Cardiac muscle cell (in vitro differentiated cells and primary cell): Measurements from ENCODE around the gene DDX24. TPM values are rescaled to one million over a fixed set of nuclear protein-coding genes. Genes with fewer than 3 reads are reported as not detected.

Experiments
- DNase-seq, 2 donors: peaks; one replicate each; pipeline versions ENCODE4 v3.0.0 to v3.0.0-alpha.2; 2010 to 2017; ENCODE audit warnings: low read depth in 1 of 2, low spot score in 1 of 2
- H3K27ac ChIP-seq: fragments of 200-600 bp; sonication (generic); 2 replicates; pipeline ENCODE4 v1.5.1; 2016
- H3K27me3 ChIP-seq: fragments of 200-600 bp; sonication (generic); 2 replicates; pipeline ENCODE4 v1.6.0; 2016; ENCODE audit warnings: control low read depth
- H3K36me3 ChIP-seq: fragments of 200-600 bp; sonication (generic); 2 replicates; pipeline ENCODE4 v1.5.1; 2016; ENCODE audit warnings: control low read depth
- H3K4me1 ChIP-seq: fragments of 200-600 bp; sonication (generic); 2 replicates; pipeline ENCODE4 v1.8.1; 2017; ENCODE audit warnings: low read depth, mild to moderate bottlenecking, mixed run types
- H3K4me3 ChIP-seq: fragments of 200-600 bp; sonication (generic); 2 replicates; pipeline ENCODE4 v1.5.1; 2016; ENCODE audit warnings: mild to moderate bottlenecking
- H3K9me3 ChIP-seq: fragments of 200-600 bp; sonication (generic); 2 replicates; pipeline ENCODE4 v1.5.1; 2017; ENCODE audit warnings: low read depth, mild to moderate bottlenecking, control low read depth
- polyA plus RNA-seq: library from polyadenylated mRNA; unstranded; fragments of >200 nt; fragmentation: Nextera tagmentation; extraction: Ambion mirVana; gene quantifications from 2 replicates; pipeline ENCODE4 v1.2.1, GENCODE V29; 2016
- total RNA-seq: library from RNA; depleted of rRNA; stranded (reverse); fragments of >200 nt; gene quantifications from 2 replicates; pipeline ENCODE4 v1.2.3, GENCODE V29; 2016
- TF ChIP-seq, protein P1 (sequence below): IDR thresholded peaks from 2 replicates; pipeline ENCODE4 v1.5.1; 2012; ENCODE audit warnings: low read depth, mild to moderate bottlenecking, low read length

The DDX24 gene
- total and polyA plus RNA-seq, 2 experiments from 2014 or later, result 188 to 227 TPM

DNA sequence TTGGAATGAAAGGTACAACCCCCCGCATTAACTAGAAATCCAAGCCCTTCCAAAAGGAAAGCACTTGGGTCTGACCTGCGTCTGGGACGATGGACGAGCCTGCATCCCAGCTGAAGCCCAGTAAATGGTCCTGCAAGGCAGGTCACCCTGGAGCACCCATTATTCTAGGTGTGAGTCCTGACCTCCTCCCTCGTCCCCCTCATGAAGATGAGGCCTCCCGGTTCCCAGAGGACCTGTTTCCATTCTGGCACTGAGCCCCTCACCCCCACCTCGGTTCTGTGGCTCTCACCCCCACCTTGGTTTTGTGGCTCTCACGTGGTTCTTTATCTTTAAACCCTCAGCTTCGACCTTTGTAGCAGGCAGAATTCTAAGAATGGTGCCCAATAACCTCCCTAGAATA, 36.9 kb upstream of the DDX24 start:
- Histone ChIP-seq H3K9me3 (no peaks in the 10 kb centered on the region), H3K27me3 (no peaks in the 10 kb centered on the region), H3K4me1 (no peaks in the 10 kb centered on the region), H3K27ac (no peak overlapping the region), H3K4me3 (no peak overlapping the region), H3K36me3 (no peaks in the 10 kb centered on the region)
- no peak for DNase-seq
- TF ChIP-seq, protein P1, sequence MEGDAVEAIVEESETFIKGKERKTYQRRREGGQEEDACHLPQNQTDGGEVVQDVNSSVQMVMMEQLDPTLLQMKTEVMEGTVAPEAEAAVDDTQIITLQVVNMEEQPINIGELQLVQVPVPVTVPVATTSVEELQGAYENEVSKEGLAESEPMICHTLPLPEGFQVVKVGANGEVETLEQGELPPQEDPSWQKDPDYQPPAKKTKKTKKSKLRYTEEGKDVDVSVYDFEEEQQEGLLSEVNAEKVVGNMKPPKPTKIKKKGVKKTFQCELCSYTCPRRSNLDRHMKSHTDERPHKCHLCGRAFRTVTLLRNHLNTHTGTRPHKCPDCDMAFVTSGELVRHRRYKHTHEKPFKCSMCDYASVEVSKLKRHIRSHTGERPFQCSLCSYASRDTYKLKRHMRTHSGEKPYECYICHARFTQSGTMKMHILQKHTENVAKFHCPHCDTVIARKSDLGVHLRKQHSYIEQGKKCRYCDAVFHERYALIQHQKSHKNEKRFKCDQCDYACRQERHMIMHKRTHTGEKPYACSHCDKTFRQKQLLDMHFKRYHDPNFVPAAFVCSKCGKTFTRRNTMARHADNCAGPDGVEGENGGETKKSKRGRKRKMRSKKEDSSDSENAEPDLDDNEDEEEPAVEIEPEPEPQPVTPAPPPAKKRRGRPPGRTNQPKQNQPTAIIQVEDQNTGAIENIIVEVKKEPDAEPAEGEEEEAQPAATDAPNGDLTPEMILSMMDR, result no peak

DNA sequence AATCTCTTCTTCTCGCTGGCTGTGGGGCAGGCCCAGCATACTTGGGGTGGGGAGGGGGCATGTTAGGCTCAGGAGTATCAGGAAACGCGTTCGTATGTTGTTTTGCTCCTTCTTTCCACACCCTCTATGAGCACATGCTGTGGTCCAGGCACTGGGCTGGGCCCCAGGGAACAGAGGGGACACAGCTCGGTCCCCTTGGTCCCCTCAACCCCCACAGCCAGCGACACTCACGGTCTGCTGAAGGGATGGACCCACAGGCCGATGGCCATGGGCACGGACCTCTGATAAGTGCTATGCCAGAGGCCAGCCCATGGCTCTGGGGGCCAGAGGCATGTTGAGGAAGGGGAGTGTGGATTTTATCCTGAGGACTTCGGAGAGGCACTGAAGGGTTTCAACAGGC, 35.7 kb upstream of the DDX24 start:
- Histone ChIP-seq H3K36me3 (no peaks in the 10 kb centered on the region), H3K4me3 (no peak overlapping the region), H3K27ac (no peak overlapping the region), H3K9me3 (no peaks in the 10 kb centered on the region), H3K27me3 (no peaks in the 10 kb centered on the region), H3K4me1 (no peaks in the 10 kb centered on the region)
- no peak for DNase-seq
- TF ChIP-seq, protein P1, result no peak

DNA sequence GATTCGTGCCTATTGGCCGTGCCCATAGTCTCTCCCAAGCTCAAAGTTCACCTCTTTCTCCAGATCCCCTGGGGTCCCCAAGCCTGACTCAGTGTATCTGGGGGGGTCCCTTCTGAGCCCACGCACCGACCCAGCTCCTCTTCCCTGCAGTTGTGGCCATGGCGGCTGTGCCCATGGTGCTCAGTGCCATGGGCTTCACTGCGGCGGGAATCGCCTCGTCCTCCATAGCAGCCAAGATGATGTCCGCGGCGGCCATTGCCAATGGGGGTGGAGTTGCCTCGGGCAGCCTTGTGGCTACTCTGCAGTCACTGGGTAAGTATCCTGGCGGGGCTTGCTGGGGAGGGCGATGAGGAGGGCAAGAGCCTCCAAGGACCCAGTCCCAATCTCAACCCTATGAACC, 34.6 kb upstream of the DDX24 start:
- Histone ChIP-seq H3K36me3 (no peaks in the 10 kb centered on the region), H3K27me3 (no peaks in the 10 kb centered on the region), H3K4me1 (no peaks in the 10 kb centered on the region), H3K4me3 (no peak overlapping the region), H3K9me3 (no peaks in the 10 kb centered on the region), H3K27ac (no peak overlapping the region)
- DNase-seq, result no peak
- TF ChIP-seq, protein P1, result no peak

DNA sequence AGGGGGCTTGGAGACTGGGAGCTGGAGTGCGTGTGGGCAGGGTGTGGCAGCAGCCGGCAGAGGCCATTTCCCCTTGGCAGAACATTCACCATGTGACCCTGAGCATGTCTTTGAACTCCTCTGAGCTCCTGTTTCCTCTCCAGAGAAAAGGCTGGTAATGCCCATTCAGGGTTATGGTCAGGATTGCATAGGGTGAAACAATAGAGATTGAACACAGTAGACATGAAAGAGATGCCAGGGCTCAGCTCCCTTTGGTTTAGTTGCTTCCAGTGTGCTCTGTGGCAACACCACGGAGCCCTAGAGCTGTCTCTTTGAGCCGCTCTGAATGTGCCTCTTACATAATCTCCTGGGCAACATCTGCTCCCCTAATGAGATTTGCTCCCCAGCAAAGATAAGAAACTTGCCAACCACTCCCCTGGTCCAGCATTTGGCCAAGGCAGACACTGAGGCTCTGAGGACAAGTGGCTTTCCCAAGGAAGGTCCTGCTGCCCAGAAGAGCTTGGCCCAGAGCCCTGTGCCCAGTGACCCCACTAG, 34.1 kb upstream of the DDX24 start:
- TF ChIP-seq, protein P1, result no peak
- no peaks in the 10 kb centered on the region for H3K9me3 ChIP-seq
- H3K27me3 ChIP-seq, result no peaks in the 10 kb centered on the region
- DNase-seq, result peak in 1 of 2 donors; percentile 38
- no peak overlapping the region for H3K4me3 ChIP-seq
- H3K27ac ChIP-seq, result no peak overlapping the region
- H3K4me1 ChIP-seq, result no peaks in the 10 kb centered on the region
- H3K36me3 ChIP-seq, result no peaks in the 10 kb centered on the region

DNA sequence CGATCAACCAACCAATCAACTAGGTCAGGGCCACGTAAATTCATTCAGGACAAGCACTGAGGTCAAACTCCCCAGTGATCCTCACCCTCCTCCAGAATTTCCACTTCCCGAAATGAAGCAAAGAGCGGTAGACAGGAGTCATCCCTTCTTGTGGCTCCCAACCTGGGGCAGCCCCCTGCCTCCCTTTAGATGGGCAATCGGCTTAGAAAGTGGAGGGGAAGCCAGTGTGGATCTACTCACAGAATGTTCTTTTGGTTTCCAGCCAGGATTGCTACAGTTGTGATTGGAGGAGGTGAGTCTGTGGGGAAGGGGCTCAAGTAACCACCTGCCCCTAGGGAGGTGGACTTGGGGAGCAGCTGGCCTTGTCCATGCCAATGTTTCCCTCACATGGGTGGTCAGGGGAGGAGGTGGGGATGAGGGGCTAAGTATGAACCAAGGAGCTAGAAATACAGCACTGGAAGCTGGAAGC, 33.6 kb upstream of the DDX24 start:
- TF ChIP-seq, protein P1, result no peak
- Histone ChIP-seq H3K9me3 (no peaks in the 10 kb centered on the region), H3K4me1 (no peaks in the 10 kb centered on the region), H3K36me3 (no peaks in the 10 kb centered on the region), H3K4me3 (no peak overlapping the region), H3K27me3 (no peaks in the 10 kb centered on the region), H3K27ac (no peak overlapping the region)
- DNase-seq, result no peak
